OCI-LY1 (cell line): ENCODE data around the gene TRIM23.
"Not testable (repeated sequence)": the region's sequence is repeated elsewhere in the genome, so short reads cannot be mapped to it uniquely, and the experiment has no call there.

ENCODE experiments used
- H2AFZ ChIP-seq: fragments of 200-600 bp; sonication (generic), shearing (Covaris generic); 2 replicates; pipeline ENCODE4 v1.6.0; 2014; ENCODE audit warnings: antibody characterized with exemption, mild to moderate bottlenecking, low read length
- H3F3A ChIP-seq: fragments of 200-600 bp; sonication (generic), shearing (Covaris generic); 2 replicates; pipeline ENCODE4 v1.6.0; 2014; ENCODE audit warnings: mild to moderate bottlenecking, antibody characterized with exemption, low read length, moderate library complexity; ENCODE audit not compliant: insufficient read depth
- H3K27ac ChIP-seq: fragments of 200-600 bp; sonication (generic); 2 replicates; pipeline ENCODE4 v1.5.1; 2014; ENCODE audit warnings: low read length, mixed run types, mild to moderate bottlenecking, low read depth; ENCODE audit not compliant: poor library complexity, severe bottlenecking
- H3K27me3 ChIP-seq: fragments of 200-600 bp; sonication (generic); 2 replicates; pipeline ENCODE4 v1.6.0; 2014; ENCODE audit warnings: antibody characterized with exemption, mild to moderate bottlenecking, low read length, moderate library complexity; ENCODE audit not compliant: insufficient read depth
- H3K36me3 ChIP-seq: fragments of 200-600 bp; sonication (generic); 2 replicates; pipeline ENCODE4 v1.6.1; 2014; ENCODE audit warnings: mild to moderate bottlenecking, antibody characterized with exemption, low read length, moderate library complexity, mixed read lengths; ENCODE audit not compliant: insufficient read depth
- H3K4me1 ChIP-seq: fragments of 200-600 bp; sonication (generic); 2 replicates; pipeline ENCODE4 v1.5.1; 2014; ENCODE audit warnings: mild to moderate bottlenecking, low read length, moderate library complexity; ENCODE audit not compliant: insufficient read depth, severe bottlenecking
- H3K4me2 ChIP-seq: fragments of 200-600 bp; sonication (generic), shearing (Covaris generic); 2 replicates; pipeline ENCODE4 v1.6.1; 2014; ENCODE audit warnings: low read length
- H3K4me3 ChIP-seq: fragments of 200-600 bp; sonication (generic); 2 replicates; pipeline ENCODE4 v1.5.1; 2014; ENCODE audit warnings: low read length, low read depth, mild to moderate bottlenecking, mixed read lengths; ENCODE audit not compliant: poor library complexity, severe bottlenecking
- H3K79me2 ChIP-seq: fragments of 200-600 bp; shearing (Covaris generic); 2 replicates; pipeline ENCODE4 v1.6.1; 2016; ENCODE audit warnings: mixed run types, low read length, mixed read lengths; ENCODE audit not compliant: insufficient read depth
- H3K9ac ChIP-seq: fragments of 200-600 bp; sonication (generic), shearing (Covaris generic); 2 replicates; pipeline ENCODE4 v1.6.1; 2014; ENCODE audit warnings: mild to moderate bottlenecking, low read length, mixed read lengths
- H3K9me2 ChIP-seq: fragments of 200-600 bp; sonication (generic), shearing (Covaris generic); 2 replicates; pipeline ENCODE4 v1.6.1; 2014; ENCODE audit warnings: low read depth, mild to moderate bottlenecking, low read length, mixed read lengths
- H3K9me3 ChIP-seq: fragments of 200-600 bp; shearing (Covaris generic); 2 replicates; pipeline ENCODE4 v1.6.1; 2014; ENCODE audit warnings: low read length, mixed read lengths
- H4K20me1 ChIP-seq: fragments of 200-600 bp; sonication (generic), shearing (Covaris generic); 2 replicates; pipeline ENCODE4 v1.6.0; 2016; ENCODE audit warnings: mild to moderate bottlenecking, low read length; ENCODE audit not compliant: insufficient read depth
- CTCF ChIP-seq: fragments of 200-600 bp; sonication (generic), shearing (Covaris generic); IDR thresholded peaks from 2 replicates; pipeline ENCODE4 v1.5.1; 2017; ENCODE audit warnings: mild to moderate bottlenecking, antibody characterized with exemption, low read length, moderate library complexity, mixed read lengths
- EZH2 ChIP-seq: fragments of 200-600 bp; sonication (generic), shearing (Covaris generic); IDR thresholded peaks from 2 replicates; pipeline ENCODE4 v1.8.0; 2017; ENCODE audit warnings: borderline replicate concordance, mixed run types, mild to moderate bottlenecking, antibody characterized with exemption, low read length, moderate library complexity, mixed read lengths

TRIM23 gene

GRCh38 chr5:65611524-65611923 lies 12.6 kb downstream of the TRIM23 start:
- Histone ChIP-seq H2AFZ (no peak overlapping the region), H3K9me2 (no peaks in the 10 kb centered on the region), H4K20me1 (no peaks in the 10 kb centered on the region), H3K9ac (no peak overlapping the region), H3K36me3 (peaks cover 77% of the 10 kb centered on the region), H3K4me3 (no peak overlapping the region), H3K27ac (no peak overlapping the region), H3K27me3 (no peaks in the 10 kb centered on the region), H3K4me1 (no peaks in the 10 kb centered on the region), H3F3A (no peaks in the 10 kb centered on the region), H3K9me3 (no peaks in the 10 kb centered on the region), H3K79me2 (no peaks in the 10 kb centered on the region), H3K4me2 (no peak overlapping the region)
- no peak for TF ChIP-seq EZH2
- TF ChIP-seq CTCF, result no peak

GRCh38 chr5:65601761-65602160 lies 22.4 kb downstream of the TRIM23 start:
- H3K9me2 ChIP-seq, H3K4me2 ChIP-seq, H3K4me3 ChIP-seq, H3K27me3 ChIP-seq, H3K27ac ChIP-seq, H3K9me3 ChIP-seq, H3F3A ChIP-seq, H4K20me1 ChIP-seq, H3K79me2 ChIP-seq, H2AFZ ChIP-seq, H3K9ac ChIP-seq, H3K4me1 ChIP-seq: not testable (repeated sequence)
- H3K36me3 ChIP-seq, result peaks cover 98% of the 10 kb centered on the region

GRCh38 chr5:65588694-65589093 lies 35.4 kb downstream of the TRIM23 start:
- H3K9me3 ChIP-seq, result no peaks in the 10 kb centered on the region
- no peaks in the 10 kb centered on the region for H4K20me1 ChIP-seq
- no peaks in the 10 kb centered on the region for H3K9me2 ChIP-seq
- no peak overlapping the region for H3K4me3 ChIP-seq
- H3K9ac ChIP-seq, result no peak overlapping the region
- no peaks in the 10 kb centered on the region for H3K27me3 ChIP-seq
- H3K4me1 ChIP-seq, result no peaks in the 10 kb centered on the region
- no peak for TF ChIP-seq CTCF
- TF ChIP-seq EZH2, result no peak
- H2AFZ ChIP-seq, result no peak overlapping the region
- H3K4me2 ChIP-seq, result no peak overlapping the region
- no peaks in the 10 kb centered on the region; the same call in 1 of the 2 replicates for H3F3A ChIP-seq
- no peaks in the 10 kb centered on the region for H3K79me2 ChIP-seq
- H3K27ac ChIP-seq, result no peak overlapping the region
- H3K36me3 ChIP-seq, result peaks cover 75% of the 10 kb centered on the region

- no peaks in the 10 kb centered on the region for H3K4me1 ChIP-seq
- no peak overlapping the region for H3K4me2 ChIP-seq
- no peak overlapping the region for H3K9ac ChIP-seq
- no peaks in the 10 kb centered on the region for H3F3A ChIP-seq
- no peak overlapping the region for H2AFZ ChIP-seq
- no peaks in the 10 kb centered on the region for H3K27me3 ChIP-seq
- H3K9me3 ChIP-seq, result no peaks in the 10 kb centered on the region
- TF ChIP-seq CTCF (no peak), EZH2 (no peak)
- H4K20me1 ChIP-seq, result no peaks in the 10 kb centered on the region
- H3K4me3 ChIP-seq, result no peak overlapping the region
- peaks cover 68% of the 10 kb centered on the region for H3K36me3 ChIP-seq
- H3K79me2 ChIP-seq, result no peaks in the 10 kb centered on the region
- H3K9me2 ChIP-seq, result no peaks in the 10 kb centered on the region
- no peak overlapping the region for H3K27ac ChIP-seq
Observed at GRCh38 chr5:65577141-65577540, 47.0 kb downstream of the TRIM23 start.
